ENCODE results near the gene FECH.
"Not testable (repeated sequence)": the region's sequence is repeated elsewhere in the genome, so short reads cannot be mapped to it uniquely, and the experiment has no call there.

The FECH gene

GRCh38 chr18:57533006-57533867 is 53.3 kb downstream of the FECH start:
- DNase-seq (ENCODE audit: low spot score) = no peak

- no peak for DNase-seq (ENCODE audit: low spot score)
Observed at GRCh38 chr18:57529151-57529550, 57.4 kb downstream of the FECH start.

- DNase-seq (ENCODE audit: low spot score) = no peak
Observed at GRCh38 chr18:57527556-57528229, 58.8 kb downstream of the FECH start.

- DNase-seq (ENCODE audit: low spot score) = peak; percentile 39
Observed at GRCh38 chr18:57523171-57523956, 63.1 kb downstream of the FECH start.

GRCh38 chr18:57522348-57522747 is 64.2 kb downstream of the FECH start:
- not testable (repeated sequence) for DNase-seq (ENCODE audit: low spot score)

- no peak for DNase-seq (ENCODE audit: low spot score)
Observed at GRCh38 chr18:57519668-57520424, 66.7 kb downstream of the FECH start.

- no peak for DNase-seq (ENCODE audit: low spot score)
Observed at GRCh38 chr18:57518533-57518932, 68.0 kb downstream of the FECH start.

GRCh38 chr18:57516056-57516455 is 70.4 kb downstream of the FECH start:
- DNase-seq (ENCODE audit: low spot score) = no peak

GRCh38 chr18:57505231-57505630 is 81.3 kb downstream of the FECH start:
- no peak for DNase-seq (ENCODE audit: low spot score)

- DNase-seq (ENCODE audit: low spot score) = no peak
Observed at GRCh38 chr18:57502624-57503023, 83.9 kb downstream of the FECH start.

GRCh38 chr18:57498682-57499256 is 87.7 kb downstream of the FECH start:
- no peak for DNase-seq (ENCODE audit: low spot score)

All from globus pallidus (tissue), 1 donor.